GM19467 (cell line): Measurements from ENCODE around the gene AKR1C1.
"Not testable (repeated sequence)": the region's sequence is repeated elsewhere in the genome, so short reads cannot be mapped to it uniquely, and the experiment has no call there.

Experiments used
- ATAC-seq: cut with Tn5 transposase; IDR thresholded peaks from one replicate; pipeline ENCODE4 v1.9.1; 2021; ENCODE audit warnings: mild to moderate bottlenecking, moderate library complexity; ENCODE audit not compliant: unreplicated experiment

AKR1C1 gene

GRCh38 chr10:4947039-4947634 is 16.1 kb upstream of the AKR1C1 start:
- ATAC-seq, result no peak

- no peak for ATAC-seq
Measured at GRCh38 chr10:4947635-4948596, 15.3 kb upstream of the AKR1C1 start.

GRCh38 chr10:4951512-4952162 is 11.6 kb upstream of the AKR1C1 start:
- ATAC-seq, result not testable (repeated sequence)

GRCh38 chr10:4953405-4953804 is 9.8 kb upstream of the AKR1C1 start:
- no peak for ATAC-seq

- not testable (repeated sequence) for ATAC-seq
Measured at GRCh38 chr10:4956088-4956487, 7.1 kb upstream of the AKR1C1 start.

- ATAC-seq, result not testable (repeated sequence)
Measured at GRCh38 chr10:4956955-4957645, 6.1 kb upstream of the AKR1C1 start.

GRCh38 chr10:4961558-4961957 is 1.7 kb upstream of the AKR1C1 start:
- ATAC-seq, result not testable (repeated sequence)

- ATAC-seq, result not testable (repeated sequence)
Measured at GRCh38 chr10:4962308-4962707, 907 bp upstream of the AKR1C1 start.

GRCh38 chr10:4963815-4964154 is 570 bp downstream of the AKR1C1 start:
- not testable (repeated sequence) for ATAC-seq

- ATAC-seq, result not testable (repeated sequence)
Measured at GRCh38 chr10:4965763-4966162, 2.5 kb downstream of the AKR1C1 start.

- not testable (repeated sequence) for ATAC-seq
Measured at GRCh38 chr10:4967189-4967588, 4.0 kb downstream of the AKR1C1 start.

- not testable (repeated sequence) for ATAC-seq
Measured at GRCh38 chr10:4969289-4969688, 6.1 kb downstream of the AKR1C1 start.

- ATAC-seq, result not testable (repeated sequence)
Measured at GRCh38 chr10:4970362-4970761, 7.1 kb downstream of the AKR1C1 start.

- ATAC-seq, result not testable (repeated sequence)
Measured at GRCh38 chr10:4972369-4973142, 9.3 kb downstream of the AKR1C1 start.

GRCh38 chr10:4973294-4973693 is 10.1 kb downstream of the AKR1C1 start:
- not testable (repeated sequence) for ATAC-seq

GRCh38 chr10:4974400-4974799 is 11.2 kb downstream of the AKR1C1 start:
- ATAC-seq, result not testable (repeated sequence)

- no peak for ATAC-seq
Measured at GRCh38 chr10:4977025-4977424, 13.8 kb downstream of the AKR1C1 start.

GRCh38 chr10:4978870-4979269 is 15.7 kb downstream of the AKR1C1 start:
- ATAC-seq, result no peak

GRCh38 chr10:4980793-4981192 is 17.6 kb downstream of the AKR1C1 start:
- ATAC-seq, result no peak
